SK-N-SH (cell line): Measurements from ENCODE around the gene CLEC4A.
"Not testable (repeated sequence)": the region's sequence is repeated elsewhere in the genome, so short reads cannot be mapped to it uniquely, and the experiment has no call there.

Experiments used
- GABPA ChIP-seq: IDR thresholded peaks from 2 replicates; pipeline ENCODE4 v1.4.0; 2012; ENCODE audit warnings: low read depth, mild to moderate bottlenecking
- REST ChIP-seq: IDR thresholded peaks from 2 replicates; pipeline ENCODE4 v1.6.1; 2012; ENCODE audit warnings: mild to moderate bottlenecking, low read depth, low read length, moderate library complexity
- SMC3 ChIP-seq: IDR thresholded peaks from 2 replicates; pipeline ENCODE4 v1.6.1; 2012; ENCODE audit warnings: low read depth, low read length, improper control_type of control experiment

DNA sequence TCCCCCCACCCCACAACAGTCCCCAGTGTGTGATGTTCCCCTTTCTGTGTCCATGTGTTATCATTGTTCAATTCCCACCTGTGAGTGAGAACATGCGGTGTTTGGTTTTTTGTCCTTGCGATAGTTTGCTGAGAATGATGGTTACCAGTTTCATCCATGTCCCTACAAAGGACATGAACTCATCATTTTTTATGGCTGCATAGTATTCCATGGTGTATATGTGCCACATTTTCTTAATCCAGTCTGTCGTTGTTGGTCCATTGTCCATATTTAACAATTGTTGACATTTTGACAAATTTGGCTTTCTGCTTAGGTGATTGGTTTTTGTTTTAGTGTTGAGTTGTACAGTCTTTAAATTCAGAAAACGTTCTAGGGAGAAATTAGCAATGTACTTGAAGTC lies 10.3 kb upstream of the CLEC4A start:
- TF ChIP-seq GABPA, SMC3, REST: not testable (repeated sequence)
